ENCODE data around the gene RASSF6.

DNA sequence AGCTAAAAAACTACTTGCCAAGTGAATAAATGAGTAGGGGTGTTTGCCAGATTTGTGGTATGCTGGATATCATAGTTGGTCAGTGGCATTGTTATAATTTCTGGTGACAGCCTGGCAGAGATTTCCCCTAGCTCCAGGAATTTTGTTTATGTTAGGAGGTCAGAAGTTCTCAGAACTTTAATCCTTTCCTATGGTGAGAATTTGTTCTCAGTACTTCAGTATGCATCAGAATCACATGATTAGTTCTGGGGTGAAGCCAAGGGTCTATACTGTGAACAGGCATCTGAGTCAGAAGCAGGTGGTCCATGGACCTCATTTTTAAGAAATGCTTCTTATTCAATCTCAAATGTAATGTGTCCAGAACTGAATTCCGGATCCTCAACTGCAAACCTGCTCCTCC, 10.5 kb downstream of the RASSF6 start:
- TF ChIP-seq, protein P1, sequence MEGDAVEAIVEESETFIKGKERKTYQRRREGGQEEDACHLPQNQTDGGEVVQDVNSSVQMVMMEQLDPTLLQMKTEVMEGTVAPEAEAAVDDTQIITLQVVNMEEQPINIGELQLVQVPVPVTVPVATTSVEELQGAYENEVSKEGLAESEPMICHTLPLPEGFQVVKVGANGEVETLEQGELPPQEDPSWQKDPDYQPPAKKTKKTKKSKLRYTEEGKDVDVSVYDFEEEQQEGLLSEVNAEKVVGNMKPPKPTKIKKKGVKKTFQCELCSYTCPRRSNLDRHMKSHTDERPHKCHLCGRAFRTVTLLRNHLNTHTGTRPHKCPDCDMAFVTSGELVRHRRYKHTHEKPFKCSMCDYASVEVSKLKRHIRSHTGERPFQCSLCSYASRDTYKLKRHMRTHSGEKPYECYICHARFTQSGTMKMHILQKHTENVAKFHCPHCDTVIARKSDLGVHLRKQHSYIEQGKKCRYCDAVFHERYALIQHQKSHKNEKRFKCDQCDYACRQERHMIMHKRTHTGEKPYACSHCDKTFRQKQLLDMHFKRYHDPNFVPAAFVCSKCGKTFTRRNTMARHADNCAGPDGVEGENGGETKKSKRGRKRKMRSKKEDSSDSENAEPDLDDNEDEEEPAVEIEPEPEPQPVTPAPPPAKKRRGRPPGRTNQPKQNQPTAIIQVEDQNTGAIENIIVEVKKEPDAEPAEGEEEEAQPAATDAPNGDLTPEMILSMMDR (IDR thresholded peaks at IDR 0.05) = no peak
- TF ChIP-seq POLR2A (IDR thresholded peaks at IDR 0.05) = no peak
